G401 (cell line): ENCODE data around the gene DDIT4. TPM values are rescaled to one million over a fixed set of nuclear protein-coding genes. Genes with fewer than 3 reads are reported as not detected.
"Not testable (repeated sequence)": the region's sequence is repeated elsewhere in the genome, so short reads cannot be mapped to it uniquely, and the experiment has no call there.

Experiments
- DNase-seq: peaks from one replicate; pipeline ENCODE4 v3.0.0-alpha.2; 2015; ENCODE audit warnings: low spot score
- in situ Hi-C: cut with HindIII; loops from 2 replicates; pipeline ENCODE4 v1.10.0; 2016; ENCODE audit warnings: low sequenced_read_pairs, mixed read lengths
- total RNA-seq: library from RNA; depleted of rRNA; stranded (reverse); fragments of >200 nt; shearing (Covaris generic); gene quantifications from 2 replicates; pipeline ENCODE4 v1.2.3, GENCODE V29; 2014; rRNA removed

The DDIT4 gene
- 192 and 262 TPM in 2 replicates for total RNA-seq

- DNase-seq = peak; percentile 99
- in situ Hi-C loops = no loop called here
Observed at GRCh38 chr10:72273410-72274212, at the start of gene DDIT4. TSS of gene DDIT4 (plus strand) at chr10:72273924. CDS start at chr10:72274217, 293 bp downstream.

GRCh38 chr10:72224191-72224590 is 49.5 kb upstream of the DDIT4 start:
- DNase-seq, in situ Hi-C loops: not testable (repeated sequence)

GRCh38 chr10:72226418-72227027 is 47.2 kb upstream of the DDIT4 start:
- in situ Hi-C loops = no loop called here
- DNase-seq = no peak

- in situ Hi-C loops = no loop called here
- no peak for DNase-seq
Observed at GRCh38 chr10:72227826-72228225, 45.9 kb upstream of the DDIT4 start.

- DNase-seq = no peak
- in situ Hi-C loops = no loop called here
Observed at GRCh38 chr10:72228318-72228751, 45.4 kb upstream of the DDIT4 start.

- DNase-seq = no peak
Observed at GRCh38 chr10:72229261-72230251, 44.2 kb upstream of the DDIT4 start.

GRCh38 chr10:72233621-72234020 is 40.1 kb upstream of the DDIT4 start:
- in situ Hi-C loops = no loop called here
- DNase-seq = no peak

More at GRCh38 chr10:72229261-72230251, 44.2 kb upstream of the DDIT4 start:
- in situ Hi-C loops = no loop called here

- in situ Hi-C loops = no loop called here
- no peak for DNase-seq
Observed at GRCh38 chr10:72234560-72235095, 39.1 kb upstream of the DDIT4 start.

GRCh38 chr10:72235544-72236279 is 38.0 kb upstream of the DDIT4 start:
- in situ Hi-C loops = no loop called here
- DNase-seq = no peak

GRCh38 chr10:72238392-72239175 is 35.1 kb upstream of the DDIT4 start:
- peak; percentile 73 for DNase-seq

GRCh38 chr10:72239409-72239808 is 34.3 kb upstream of the DDIT4 start:
- DNase-seq = no peak
- in situ Hi-C loops = no loop called here

More at GRCh38 chr10:72238392-72239175, 35.1 kb upstream of the DDIT4 start:
- in situ Hi-C loops = no loop called here

GRCh38 chr10:72240371-72240770 is 33.4 kb upstream of the DDIT4 start:
- no peak for DNase-seq
- in situ Hi-C loops = no loop called here

- DNase-seq = no peak
- in situ Hi-C loops = no loop called here
Observed at GRCh38 chr10:72241691-72242252, 32.0 kb upstream of the DDIT4 start.

- in situ Hi-C loops = no loop called here
- DNase-seq = no peak
Observed at GRCh38 chr10:72242675-72243074, 31.0 kb upstream of the DDIT4 start.

GRCh38 chr10:72243822-72244437 is 29.8 kb upstream of the DDIT4 start:
- in situ Hi-C loops = no loop called here
- DNase-seq = no peak

- no peak for DNase-seq
- in situ Hi-C loops = no loop called here
Observed at GRCh38 chr10:72244573-72245038, 29.1 kb upstream of the DDIT4 start.

GRCh38 chr10:72245949-72246525 is 27.7 kb upstream of the DDIT4 start:
- no peak for DNase-seq
- in situ Hi-C loops = no loop called here
